ENCODE measurements around the gene SH2B3.
A peak's percentile ranks its signal among the peaks of the same experiment; 100 is the strongest.

DNA sequence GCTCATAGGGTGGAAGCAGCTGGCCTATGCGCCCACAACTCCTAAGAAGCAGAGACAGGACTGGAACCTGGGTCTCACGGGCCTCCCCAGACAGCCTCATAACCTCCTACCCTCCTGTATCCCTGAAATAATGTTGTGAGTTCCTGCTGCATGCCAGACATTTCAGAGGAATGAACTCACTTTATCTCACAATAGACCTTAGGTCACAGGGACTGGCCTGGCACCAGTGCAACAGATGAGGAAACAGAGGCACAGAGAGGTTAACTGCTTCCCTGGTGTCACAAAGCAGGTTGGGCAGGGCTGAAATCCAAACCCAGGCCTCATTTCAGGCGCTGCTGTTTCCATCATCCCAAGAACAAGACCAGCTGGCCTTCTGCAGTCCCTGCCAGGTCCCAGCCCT is 42.1 kb upstream of the SH2B3 start:
- TF ChIP-seq EZH2 (IDR thresholded peaks at IDR 0.05; ENCODE audit: borderline replicate concordance, low read depth, low read length, severe bottlenecking) (no peak), CTCF (IDR thresholded peaks at IDR 0.05; ENCODE audit: extremely low read depth in 1 of 2, insufficient read depth in 1 of 2, low read depth in 1 of 2, low read length in 2 of 2) (no peak), MYC (IDR thresholded peaks at IDR 0.05; ENCODE audit: low read depth, low read length) (no peak), POLR2A (IDR thresholded peaks at IDR 0.05; ENCODE audit: low read depth, low read length) (no peak), MAX (IDR thresholded peaks at IDR 0.05; ENCODE audit: insufficient read depth, insufficient read length) (no peak), POLR2AphosphoS5 (IDR thresholded peaks at IDR 0.05; ENCODE audit: insufficient read depth, low read depth, low read length) (peak; percentile 26), GATA2 (IDR thresholded peaks at IDR 0.05; ENCODE audit: insufficient read depth, insufficient read length, low read depth, low read length) (no peak), FOS (IDR thresholded peaks at IDR 0.05; ENCODE audit: borderline replicate concordance, insufficient read depth, low read length) (no peak)

All from endothelial cell of umbilical vein (primary cell).